Endodermal cell (in vitro differentiated cells): Measurements from ENCODE around the gene FLAD1. TPM values are rescaled to one million over a fixed set of nuclear protein-coding genes. Genes with fewer than 3 reads are reported as not detected.

Source experiments
- DNase-seq: peaks from one replicate; pipeline ENCODE4 v3.0.0-alpha.2; 2017
- H3K27ac ChIP-seq: 2 replicates; pipeline ENCODE4 v1.5.1; 2013; ENCODE audit warnings: mild to moderate bottlenecking, low read depth, low read length, moderate library complexity
- H3K27me3 ChIP-seq: 2 replicates; pipeline ENCODE4 v1.6.1; 2013; ENCODE audit warnings: mild to moderate bottlenecking, low read length, moderate library complexity; ENCODE audit not compliant: insufficient read depth, control insufficient read depth, poor library complexity, severe bottlenecking
- H3K36me3 ChIP-seq: 2 replicates; pipeline ENCODE4 v1.7.0; 2013; ENCODE audit warnings: mild to moderate bottlenecking, low read length, moderate library complexity; ENCODE audit not compliant: control insufficient read depth, insufficient read depth
- H3K4me1 ChIP-seq: one replicate; pipeline ENCODE4 v1.7.0; 2013; ENCODE audit warnings: low read length; ENCODE audit not compliant: control insufficient read depth, insufficient read depth
- H3K4me3 ChIP-seq: 2 replicates; pipeline ENCODE4 v1.5.1; 2013; ENCODE audit warnings: mild to moderate bottlenecking, low read length, moderate library complexity
- H3K9ac ChIP-seq: 2 replicates; pipeline ENCODE4 v1.6.1; 2013; ENCODE audit warnings: mild to moderate bottlenecking, low read length, moderate library complexity; ENCODE audit not compliant: poor library complexity, severe bottlenecking; ENCODE audit errors: extremely low read depth
- H3K9me3 ChIP-seq: 2 replicates; pipeline ENCODE4 v1.6.1; 2013; ENCODE audit warnings: mild to moderate bottlenecking, low read length, moderate library complexity; ENCODE audit not compliant: control insufficient read depth
- H3K27ac Mint-ChIP-seq: 2 replicates; pipeline ENCODE4 v1.8.0; 2020; ENCODE audit warnings: mixed read lengths
- H3K27me3 Mint-ChIP-seq: 2 replicates; pipeline ENCODE4 v1.8.0; 2021; ENCODE audit warnings: mild to moderate bottlenecking, mixed read lengths; ENCODE audit not compliant: insufficient read depth
- H3K36me3 Mint-ChIP-seq: 2 replicates; pipeline ENCODE4 v1.8.0; 2020; ENCODE audit warnings: low read depth, mixed read lengths
- H3K4me1 Mint-ChIP-seq: 2 replicates; pipeline ENCODE4 v1.8.0; 2020; ENCODE audit warnings: mixed read lengths
- H3K4me3 Mint-ChIP-seq: 2 replicates; pipeline ENCODE4 v1.8.0; 2020; ENCODE audit warnings: mild to moderate bottlenecking, moderate library complexity, mixed read lengths
- H3K9me3 Mint-ChIP-seq: 2 replicates; pipeline ENCODE4 v1.8.0; 2020; ENCODE audit warnings: mild to moderate bottlenecking, mixed read lengths
- WGBS, 2 experiments: methylation state at CpG; one replicate each; pipeline versions ENCODE4 v1.1.5 to v1.1.7; 2013; ENCODE audit warnings: missing lambda C conversion rate in 2 of 2, mixed read lengths in 1 of 2; ENCODE audit not compliant: insufficient coverage in 1 of 2, insufficient read length in 1 of 2; 5-methylcytosine and 5-hydroxymethylcytosine counted together
- total RNA-seq, 2 donors: library from RNA; stranded (reverse); fragmentation: NEBNext Ultra II Directional in 1 of 2; extraction: Animal tissue kit (Norgen Biotek cat#: 25700) in 1 of 2; gene quantifications; 2 replicates in 1 of 2; 3 replicates in 1 of 2; pipeline ENCODE4 v1.2.1, GENCODE V29; 2021
- TF ChIP-seq, protein P1 (sequence below): fragments of 200-600 bp; sonication (generic); conservative IDR thresholded peaks from 2 replicates; pipeline ENCODE4 v1.5.0; 2021; ENCODE audit warnings: antibody characterized with exemption, mild to moderate bottlenecking

Gene FLAD1
- total RNA-seq, 2 donors from 2014 or later, result 61.9 to 65.0 TPM

DNA sequence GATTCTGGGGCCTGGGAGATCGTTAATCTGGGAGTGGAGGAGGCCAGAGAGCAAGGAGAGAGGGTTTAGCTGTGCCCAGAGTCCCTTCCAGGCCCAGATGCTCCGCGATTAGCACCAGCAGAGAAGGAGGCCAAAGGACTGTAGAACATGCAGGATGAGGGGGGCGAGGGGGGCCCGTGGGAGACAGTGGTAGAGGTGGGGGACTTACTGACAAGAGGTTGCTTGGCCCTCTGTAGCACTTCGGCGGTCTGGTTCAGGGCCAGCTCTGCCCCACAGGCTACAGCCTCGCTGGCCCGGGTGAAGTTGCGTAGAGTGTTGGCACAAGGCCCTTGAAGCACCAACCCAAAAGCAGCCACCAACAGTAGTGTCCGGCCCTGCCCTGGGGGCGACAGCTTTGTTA is 49.7 kb downstream of the FLAD1 start:
- no peaks in the 10 kb centered on the region for H3K4me1 ChIP-seq
- Mint-ChIP-seq H3K27ac (no peak overlapping the region), H3K36me3 (no peaks in the 10 kb centered on the region), H3K9me3 (no peaks in the 10 kb centered on the region), H3K27me3 (peaks cover 9% of the 10 kb centered on the region), H3K4me1 (no peaks in the 10 kb centered on the region), H3K4me3 (no peak overlapping the region)
- no peaks in the 10 kb centered on the region for H3K9me3 ChIP-seq
- DNase-seq, result no peak
- H3K4me3 ChIP-seq, result no peak overlapping the region
- no peaks in the 10 kb centered on the region for H3K27me3 ChIP-seq
- 92% methylated on average over 10 to 12 of the region's 12 CpGs for WGBS, 2 experiments
- H3K36me3 ChIP-seq, result no peaks in the 10 kb centered on the region
- no peak overlapping the region for H3K27ac ChIP-seq
- H3K9ac ChIP-seq, result no peak overlapping the region
- TF ChIP-seq, protein P1, sequence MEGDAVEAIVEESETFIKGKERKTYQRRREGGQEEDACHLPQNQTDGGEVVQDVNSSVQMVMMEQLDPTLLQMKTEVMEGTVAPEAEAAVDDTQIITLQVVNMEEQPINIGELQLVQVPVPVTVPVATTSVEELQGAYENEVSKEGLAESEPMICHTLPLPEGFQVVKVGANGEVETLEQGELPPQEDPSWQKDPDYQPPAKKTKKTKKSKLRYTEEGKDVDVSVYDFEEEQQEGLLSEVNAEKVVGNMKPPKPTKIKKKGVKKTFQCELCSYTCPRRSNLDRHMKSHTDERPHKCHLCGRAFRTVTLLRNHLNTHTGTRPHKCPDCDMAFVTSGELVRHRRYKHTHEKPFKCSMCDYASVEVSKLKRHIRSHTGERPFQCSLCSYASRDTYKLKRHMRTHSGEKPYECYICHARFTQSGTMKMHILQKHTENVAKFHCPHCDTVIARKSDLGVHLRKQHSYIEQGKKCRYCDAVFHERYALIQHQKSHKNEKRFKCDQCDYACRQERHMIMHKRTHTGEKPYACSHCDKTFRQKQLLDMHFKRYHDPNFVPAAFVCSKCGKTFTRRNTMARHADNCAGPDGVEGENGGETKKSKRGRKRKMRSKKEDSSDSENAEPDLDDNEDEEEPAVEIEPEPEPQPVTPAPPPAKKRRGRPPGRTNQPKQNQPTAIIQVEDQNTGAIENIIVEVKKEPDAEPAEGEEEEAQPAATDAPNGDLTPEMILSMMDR, result no peak

DNA sequence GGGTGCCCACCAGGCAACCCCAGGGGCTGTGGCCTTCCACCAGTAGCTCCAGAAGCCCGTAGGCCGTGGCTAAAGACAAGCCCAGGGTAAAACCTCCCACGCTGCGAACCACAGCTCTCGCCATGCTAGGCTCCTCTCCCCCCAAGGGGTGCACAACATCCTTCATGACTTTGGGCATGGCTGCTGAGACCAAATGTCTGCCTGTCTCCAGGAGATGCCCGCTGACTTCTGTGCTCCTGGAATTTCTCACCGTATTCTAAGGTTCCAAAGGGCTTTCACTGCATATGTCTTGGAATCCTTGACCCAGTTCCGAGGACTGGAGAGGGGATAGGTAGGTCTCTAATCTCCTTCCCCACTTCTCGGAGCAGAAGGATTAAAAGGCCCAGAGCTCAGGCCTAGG is 50.4 kb downstream of the FLAD1 start, which contains the start of the genes DCST1 and DCST2:
Gene DCST1 (plus strand): TSS at position 301 of the 400 bp plus-strand sequence. CDS start 213 bp downstream, outside the sequence.
Gene DCST2 (minus strand): TSS at position 258 of the 400 bp plus-strand sequence. CDS start 80 bp downstream, at position 178.
- Histone ChIP-seq H3K4me1 (no peaks in the 10 kb centered on the region), H3K4me3 (no peak within 1 kb of the TSS), H3K27ac (no peak within 1 kb of the TSS), H3K9me3 (no peaks in the 10 kb centered on the region), H3K9ac (no peak within 1 kb of the TSS), H3K27me3 (no peaks in the 10 kb centered on the region), H3K36me3 (no peaks in the 10 kb centered on the region)
- Mint-ChIP-seq H3K36me3 (no peaks in the 10 kb centered on the region), H3K4me1 (peaks cover 1% of the 10 kb centered on the region), H3K4me3 (no peak within 1 kb of the TSS), H3K27me3 (peaks cover 11% of the 10 kb centered on the region), H3K9me3 (no peaks in the 10 kb centered on the region), H3K27ac (no peak within 1 kb of the TSS)
- DNase-seq, result no peak
- WGBS, 2 experiments, result 88 to 97% methylated on average over 8 to 9 of the region's 9 CpGs
- TF ChIP-seq, protein P1, result no peak

DNA sequence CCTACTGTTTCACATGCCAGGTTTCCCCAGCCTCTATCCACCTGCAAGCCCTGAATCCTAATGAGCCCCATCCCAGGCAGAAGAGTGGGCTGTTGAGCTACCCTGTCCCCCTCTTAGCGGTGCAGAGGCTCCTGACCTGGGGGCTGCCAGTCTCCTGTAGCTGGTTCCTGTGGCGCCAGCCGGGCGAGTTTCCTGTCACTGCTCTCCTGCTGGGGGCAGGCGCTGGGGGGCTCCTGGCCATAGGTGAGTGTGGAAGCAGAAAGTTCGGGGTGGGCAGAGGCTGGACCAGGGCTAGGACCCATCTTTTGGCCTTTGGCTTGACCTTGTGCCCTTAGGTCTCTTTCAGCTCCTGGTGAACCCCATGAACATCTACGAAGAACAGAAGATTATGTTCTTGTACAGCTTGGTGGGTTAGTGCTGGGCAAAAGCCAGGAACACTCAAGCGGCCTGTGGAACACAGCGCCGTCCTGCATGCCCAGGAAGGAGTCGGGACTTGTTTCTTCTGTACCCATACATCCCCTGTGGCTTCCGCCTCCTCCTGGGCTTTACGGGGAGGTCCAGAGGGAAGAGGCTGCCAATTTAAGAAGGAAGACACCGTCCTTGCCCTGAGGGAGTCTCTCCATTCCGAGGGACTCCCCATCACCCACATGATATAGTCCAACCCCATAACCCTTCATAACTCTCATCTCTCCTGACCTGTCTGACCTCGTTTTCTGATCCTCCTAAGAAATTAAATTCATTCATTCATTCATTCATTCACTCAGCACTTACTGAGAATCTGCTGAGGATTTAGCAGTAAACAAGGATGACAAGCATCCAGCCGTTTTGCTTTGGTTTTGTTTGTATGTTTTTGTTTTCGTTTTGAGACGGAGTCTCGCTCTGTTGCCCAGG is 51.4 kb downstream of the FLAD1 start:
- TF ChIP-seq, protein P1, result no peak
- peaks cover 3% of the 10 kb centered on the region for H3K4me1 Mint-ChIP-seq
- no peaks in the 10 kb centered on the region for H3K36me3 Mint-ChIP-seq
- peaks cover 13% of the 10 kb centered on the region for H3K27me3 Mint-ChIP-seq
- no peaks in the 10 kb centered on the region for H3K4me1 ChIP-seq
- no peak overlapping the region for H3K4me3 ChIP-seq
- no peak overlapping the region for H3K4me3 Mint-ChIP-seq
- no peaks in the 10 kb centered on the region for H3K27me3 ChIP-seq
- no peaks in the 10 kb centered on the region for H3K9me3 ChIP-seq
- H3K27ac ChIP-seq, result no peak overlapping the region
- H3K36me3 ChIP-seq, result no peaks in the 10 kb centered on the region
- H3K27ac Mint-ChIP-seq, result no peak overlapping the region
- DNase-seq, result no peak
- 85 to 98% methylated on average over 10 to 20 of the region's 20 CpGs for WGBS, 2 experiments
- no peak overlapping the region for H3K9ac ChIP-seq
- H3K9me3 Mint-ChIP-seq, result no peaks in the 10 kb centered on the region
